ENCODE measurements around the gene CTNND1. TPM values are rescaled to one million over a fixed set of nuclear protein-coding genes. Genes with fewer than 3 reads are reported as not detected.

Gene CTNND1
- total and polyA plus RNA-seq, 10 of the 15 experiments (the other 5 are each of a cell fraction or from before 2014, with no cell fraction given) = 4.7 to 70.0 (median 30.0) TPM

- Histone ChIP-seq H3K36me3 (ENCODE audit: control insufficient read depth in 2 of 2, insufficient read depth in 2 of 2, low read length in 1 of 2) (peaks cover 2 to 4% of the 10 kb centered on the region in 2 experiments; a peak in 2 of 4 replicates), H2AFZ (ENCODE audit: control insufficient read depth, low read depth, low read length) (no peak overlapping the region), H3K4me3 (no peak overlapping the region), H3K9ac (ENCODE audit: control insufficient read depth, insufficient read depth, low read length) (no peak overlapping the region), H3K27me3 (replicated peaks in 1 of 2; ENCODE audit: control insufficient read depth in 2 of 2, insufficient read depth in 2 of 2, low read length in 1 of 2) (no peaks in the 10 kb centered on the region), H3K4me1 (ENCODE audit: control insufficient read depth, insufficient read depth, low read length) (peaks cover 48% of the 10 kb centered on the region), H3K27ac (ENCODE audit: control insufficient read depth, insufficient read depth) (peak overlapping the region; percentile 5; the same call in 1 of the 2 replicates), H3K4me2 (ENCODE audit: control insufficient read depth, insufficient read depth) (no peak overlapping the region), H3K9me3 (replicated peaks; ENCODE audit: control insufficient read depth, insufficient read depth, low read length) (no peaks in the 10 kb centered on the region), H3K79me2 (ENCODE audit: control insufficient read depth, insufficient read depth, low read length) (peaks cover 85% of the 10 kb centered on the region), H4K20me1 (ENCODE audit: control insufficient read depth, insufficient read depth) (no peaks in the 10 kb centered on the region)
- POLR2A ChIA-PET = interaction anchor here (1.2 to 1.5 kb wide), 2 partner anchors 23 to 26 kb away, joined by 6 read pairs; partner anchors contain the start of gene CTNND1
- CTCF ChIA-PET = interaction anchor here (0.6 to 6.3 kb wide), 4 partner anchors 8 to 23 kb away, joined by 3 to 62 read pairs (median 18); partner anchors contain the start of gene CTNND1
- SMC1A ChIA-PET (ENCODE audit: uncharacterized antibody, unreplicated experiment) = interaction anchor here (1.3 to 13.0 kb wide), 2 partner anchors 25 to 45 kb away, joined by 4 to 197 read pairs; partner anchors contain the start of genes CTNND1 and SELENOH
- in situ Hi-C loops (cut with MboI) (no loop called here), intact Hi-C loops (cut with micrococcal nuclease; ENCODE audit: unreplicated experiment) (loop anchor here (10.0 kb wide), 1 partner anchor 222 kb away; the partner anchor contains the start of gene UBE2L6)
- WGBS (ENCODE audit: insufficient coverage, insufficient replicate concordance, low lambda C conversion rate, missing lambda C conversion rate) = 100% methylated on average over 4 of the region's 4 CpGs
- no TSS peak for BruUV-seq (replicated peaks)
- RAD21 ChIA-PET (ENCODE audit: unreplicated experiment) = interaction anchor here (1.0 to 6.2 kb wide), 4 partner anchors 9 to 24 kb away, joined by 3 to 73 read pairs (median 4); partner anchors contain the start of gene CTNND1
- FAIRE-seq = no peak
- ATAC-seq = no peak
- DNase-seq (ENCODE audit: low read depth, low spot score) = no peak
- TF ChIP-seq BHLHE40 (IDR thresholded peaks at IDR 0.05; ENCODE audit: borderline replicate concordance in 1 of 2, low read depth in 2 of 2, low read length in 1 of 2) (no peak), NFYA (IDR thresholded peaks at IDR 0.05; ENCODE audit: borderline replicate concordance, low read depth, low read length) (no peak), HDAC6 (IDR thresholded peaks at IDR 0.05; ENCODE audit: unreplicated experiment) (no peak), USF1 (IDR thresholded peaks at IDR 0.05; ENCODE audit: borderline replicate concordance, extremely low read length, insufficient read depth, low read depth, low read length) (no peak), RAD51 (IDR thresholded peaks at IDR 0.05) (no peak), SREBF1 (IDR thresholded peaks at IDR 0.05; ENCODE audit: low read length) (no peak), EP300 (IDR thresholded peaks at IDR 0.05; ENCODE audit: borderline replicate concordance in 1 of 2, control insufficient read depth in 1 of 2, low read depth in 2 of 2, low read length in 2 of 2) (no peak), ZBTB11 (CRISPR knock-in tag; IDR thresholded peaks at IDR 0.05) (no peak), NKRF (conservative IDR thresholded peaks at IDR 0.05) (no peak), NFYB (IDR thresholded peaks at IDR 0.05; ENCODE audit: insufficient read depth, low read depth, low read length) (no peak), HDGF (IDR thresholded peaks at IDR 0.05) (no peak), GATAD2B (conservative IDR thresholded peaks at IDR 0.05; ENCODE audit: low read depth) (no peak), CTCF (IDR thresholded peaks at IDR 0.05 in 2 of 3, conservative IDR thresholded peaks at IDR 0.05 in 1 of 3; ENCODE audit: control insufficient read depth in 2 of 3, extremely low read depth in 1 of 3, insufficient read depth in 1 of 3, low read depth in 3 of 3, low read length in 3 of 3) (no peak), CHD4 (IDR thresholded peaks at IDR 0.05) (no peak)
Observed at GRCh38 chr11:57787006-57787604, 25.5 kb downstream of the CTNND1 start.

Data from GM12878 (cell line).